C4-2B (cell line): Measurements from ENCODE around the gene CACNB4.

Experiments used
- ZFX ChIP-seq: fragments of 450-650 bp; IDR thresholded peaks from 2 replicates; pipeline ENCODE4 v1.6.1; 2017
- TF ChIP-seq, protein P1 (sequence below): fragments of 450-650 bp; conservative IDR thresholded peaks from 2 replicates; pipeline ENCODE4 v1.5.1; 2017; ENCODE audit warnings: mild to moderate bottlenecking

DNA sequence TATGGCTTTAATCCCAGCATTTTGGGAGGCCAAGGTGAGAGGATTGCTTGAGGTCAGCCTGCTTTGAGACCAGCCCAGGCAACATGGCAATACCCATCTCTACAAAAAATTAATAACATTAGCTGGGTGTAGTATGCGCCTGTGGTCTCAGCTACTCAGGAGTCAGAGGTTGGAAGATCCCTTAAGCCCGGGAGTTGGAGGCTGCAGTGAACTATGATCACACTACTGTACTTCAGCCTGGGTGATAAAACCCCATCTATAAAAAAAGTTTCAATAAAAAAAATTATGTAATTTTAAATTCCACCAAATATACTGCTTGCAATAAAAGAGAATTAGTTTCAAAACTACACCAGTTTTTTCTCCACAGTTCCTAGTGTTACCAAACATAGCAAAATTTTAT is 23.3 kb upstream of the CACNB4 start:
- TF ChIP-seq, protein P1, sequence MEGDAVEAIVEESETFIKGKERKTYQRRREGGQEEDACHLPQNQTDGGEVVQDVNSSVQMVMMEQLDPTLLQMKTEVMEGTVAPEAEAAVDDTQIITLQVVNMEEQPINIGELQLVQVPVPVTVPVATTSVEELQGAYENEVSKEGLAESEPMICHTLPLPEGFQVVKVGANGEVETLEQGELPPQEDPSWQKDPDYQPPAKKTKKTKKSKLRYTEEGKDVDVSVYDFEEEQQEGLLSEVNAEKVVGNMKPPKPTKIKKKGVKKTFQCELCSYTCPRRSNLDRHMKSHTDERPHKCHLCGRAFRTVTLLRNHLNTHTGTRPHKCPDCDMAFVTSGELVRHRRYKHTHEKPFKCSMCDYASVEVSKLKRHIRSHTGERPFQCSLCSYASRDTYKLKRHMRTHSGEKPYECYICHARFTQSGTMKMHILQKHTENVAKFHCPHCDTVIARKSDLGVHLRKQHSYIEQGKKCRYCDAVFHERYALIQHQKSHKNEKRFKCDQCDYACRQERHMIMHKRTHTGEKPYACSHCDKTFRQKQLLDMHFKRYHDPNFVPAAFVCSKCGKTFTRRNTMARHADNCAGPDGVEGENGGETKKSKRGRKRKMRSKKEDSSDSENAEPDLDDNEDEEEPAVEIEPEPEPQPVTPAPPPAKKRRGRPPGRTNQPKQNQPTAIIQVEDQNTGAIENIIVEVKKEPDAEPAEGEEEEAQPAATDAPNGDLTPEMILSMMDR, result no peak
- TF ChIP-seq ZFX, result no peak
